Measurements from ENCODE around the gene KIZ. TPM values are rescaled to one million over a fixed set of nuclear protein-coding genes. Genes with fewer than 3 reads are reported as not detected.

KIZ gene
- total and polyA plus RNA-seq, 2 of the 4 experiments (the other 2 are of a cell fraction): 9.9 to 14.0 TPM

DNA sequence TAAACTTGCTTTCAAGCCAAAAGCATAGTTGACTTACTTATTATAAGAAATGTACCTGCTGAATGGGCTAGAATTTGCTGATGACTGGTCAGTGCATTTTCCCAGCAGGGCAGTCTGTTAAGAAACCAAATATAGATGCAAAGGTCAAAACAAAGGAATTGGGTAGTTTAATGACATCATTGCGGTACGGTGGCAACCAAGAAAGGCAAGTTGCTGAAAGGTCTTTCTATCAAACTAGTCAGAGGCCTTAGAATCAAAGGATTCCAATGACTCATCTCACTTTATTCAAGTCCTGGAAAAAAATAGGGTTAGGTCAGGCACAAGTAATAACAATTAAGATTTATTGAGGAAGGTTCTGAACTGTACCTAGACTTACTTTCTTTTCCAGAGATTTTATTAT is 76.4 kb downstream of the KIZ start:
- TF ChIP-seq, protein P1, sequence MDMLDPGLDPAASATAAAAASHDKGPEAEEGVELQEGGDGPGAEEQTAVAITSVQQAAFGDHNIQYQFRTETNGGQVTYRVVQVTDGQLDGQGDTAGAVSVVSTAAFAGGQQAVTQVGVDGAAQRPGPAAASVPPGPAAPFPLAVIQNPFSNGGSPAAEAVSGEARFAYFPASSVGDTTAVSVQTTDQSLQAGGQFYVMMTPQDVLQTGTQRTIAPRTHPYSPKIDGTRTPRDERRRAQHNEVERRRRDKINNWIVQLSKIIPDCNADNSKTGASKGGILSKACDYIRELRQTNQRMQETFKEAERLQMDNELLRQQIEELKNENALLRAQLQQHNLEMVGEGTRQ (IDR thresholded peaks at IDR 0.05; ENCODE audit: low read depth, low read length): no peak
- TF ChIP-seq BHLHE40 (IDR thresholded peaks at IDR 0.05; ENCODE audit: low read depth, low read length) (no peak), MAFK (IDR thresholded peaks at IDR 0.05; ENCODE audit: low read depth, low read length) (no peak), FOS (IDR thresholded peaks at IDR 0.05; ENCODE audit: low read depth, low read length) (no peak), ELK1 (IDR thresholded peaks at IDR 0.05; ENCODE audit: borderline replicate concordance, low read depth, low read length) (no peak), MAZ (IDR thresholded peaks at IDR 0.05; ENCODE audit: borderline replicate concordance, low read depth, low read length) (no peak), RCOR1 (IDR thresholded peaks at IDR 0.05; ENCODE audit: insufficient replicate concordance, low read length) (no peak), RAD21 (IDR thresholded peaks at IDR 0.05; ENCODE audit: low read length) (no peak), RFX5 (IDR thresholded peaks at IDR 0.05; ENCODE audit: low read depth, low read length) (no peak), NFE2L2 (IDR thresholded peaks at IDR 0.05; ENCODE audit: low read depth, low read length) (no peak)
- WGBS, 2 experiments (ENCODE audit: extremely low coverage in 2 of 2, insufficient read length in 1 of 2): no CpG with 5 or more reads among the region's 2 CpGs
- Histone ChIP-seq H3K56ac (ENCODE audit: extremely low read depth, insufficient read depth, low read length) (no peak overlapping the region), H3K79me1 (ENCODE audit: low read depth in 1 of 2, low read length in 2 of 2) (no peaks in the 10 kb centered on the region), H3K23ac (ENCODE audit: low read depth, low read length) (no peak overlapping the region), H3K36me3 (ENCODE audit: control insufficient read depth, insufficient read depth, low read length) (no peaks in the 10 kb centered on the region), H3K18ac (ENCODE audit: low read depth, low read length) (no peak overlapping the region), H3K14ac (replicated peaks; ENCODE audit: low read depth, low read length) (no peak overlapping the region), H4K5ac (ENCODE audit: low read depth, low read length) (no peak overlapping the region), H2BK20ac (ENCODE audit: low read depth, low read length) (no peak overlapping the region), H3K27me3 (ENCODE audit: control insufficient read depth, insufficient read depth, low read length) (no peaks in the 10 kb centered on the region), H3K4me2 (ENCODE audit: low read depth, low read length) (no peak overlapping the region), H3K27ac (ENCODE audit: insufficient read depth, low read length) (no peak overlapping the region), H3K9ac (ENCODE audit: low read depth, low read length) (no peak overlapping the region), H4K91ac (ENCODE audit: insufficient read depth, low read depth, low read length) (no peak overlapping the region), H3K9me3 (ENCODE audit: control insufficient read depth, insufficient read depth, low read length) (no peaks in the 10 kb centered on the region), H2BK15ac (ENCODE audit: low read depth, low read length) (no peak overlapping the region), H2BK5ac (ENCODE audit: low read depth, low read length, poor library complexity, severe bottlenecking) (no peak overlapping the region), H4K20me1 (ENCODE audit: insufficient read depth, low read length) (no peaks in the 10 kb centered on the region), H3K4me3 (ENCODE audit: insufficient read depth, low read depth, low read length) (no peak overlapping the region), H3K4me1 (ENCODE audit: control insufficient read depth, insufficient read depth, low read length) (no peaks in the 10 kb centered on the region), H2AFZ (replicated peaks; ENCODE audit: low read length, poor library complexity) (no peak overlapping the region), H2BK120ac (ENCODE audit: low read depth, low read length) (no peak overlapping the region), H3K4ac (ENCODE audit: low read depth, low read length) (no peak overlapping the region), H4K8ac (ENCODE audit: low read depth in 2 of 2, low read length in 2 of 2) (no peak overlapping the region), H2AK9ac (replicated peaks; ENCODE audit: low read depth, low read length, poor library complexity) (no peak overlapping the region), H3K9me1 (ENCODE audit: insufficient read depth, low read length) (no peaks in the 10 kb centered on the region), H2AK5ac (ENCODE audit: low read depth, low read length) (no peak overlapping the region)
- dilution Hi-C loops (cut with HindIII; ENCODE audit: low sequenced_read_pairs, unreplicated experiment) (no loop called here), intact Hi-C loops (cut with micrococcal nuclease) (no loop called here), in situ Hi-C loops (cut with MboI; ENCODE audit: low sequenced_read_pairs) (no loop called here)
- no TSS peak for BruUV-seq (replicated peaks)
- CTCF ChIA-PET: no interaction called here
- peak; percentile 43 for DNase-seq
- POLR2A ChIA-PET (ENCODE audit: unreplicated experiment): no interaction called here
- no peak; the same call in 1 of the 2 replicates for ATAC-seq (ENCODE audit: low read depth)

Data from IMR-90 (cell line).